ENCODE measurements around the gene LRSAM1. TPM values are rescaled to one million over a fixed set of nuclear protein-coding genes. Genes with fewer than 3 reads are reported as not detected.

The LRSAM1 gene
- total and polyA plus RNA-seq, 9 of the 15 experiments (the other 6 are each of a cell fraction or from before 2014, with no cell fraction given) = 0.07 to 16.2 (median 4.7) TPM

DNA sequence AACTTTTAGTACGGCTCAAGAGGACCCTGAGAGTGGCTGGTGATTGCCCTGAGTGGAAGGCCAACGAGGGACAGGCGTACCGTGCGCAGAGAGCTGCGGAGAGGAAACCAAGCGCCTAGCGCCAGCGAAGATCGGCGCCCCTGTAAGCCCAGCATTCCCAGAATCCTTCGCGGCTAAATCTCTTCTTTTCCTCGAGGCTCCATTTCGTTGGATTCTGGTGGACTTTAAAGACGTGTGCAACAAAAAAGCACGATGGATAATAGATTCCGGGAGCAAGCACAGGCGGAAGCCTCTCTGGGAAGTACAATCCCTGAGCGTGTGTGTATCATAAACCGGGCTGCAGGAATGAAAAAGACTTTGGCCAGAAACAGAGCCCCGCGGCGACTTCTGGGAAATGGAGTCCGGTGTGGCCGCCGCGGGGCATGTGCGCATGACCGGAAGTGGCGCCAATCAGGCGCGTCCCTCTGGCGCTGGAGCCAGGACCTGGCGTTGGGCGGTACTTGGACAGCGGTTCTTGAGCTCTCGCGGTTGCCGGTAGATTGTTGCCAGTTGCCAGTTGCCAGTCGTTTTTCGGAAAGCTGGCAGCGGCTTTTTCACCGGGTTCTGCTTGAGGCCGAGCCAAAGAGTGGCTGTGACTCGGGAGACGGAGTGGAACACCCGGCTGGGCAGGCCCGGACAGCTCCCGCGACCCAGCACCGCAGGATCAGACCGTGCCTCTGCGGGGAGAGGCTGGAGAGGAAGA lies 27.2 kb upstream of the LRSAM1 start, which contains the start of gene ZNF79 (continued):
- TF ChIP-seq, protein P1, sequence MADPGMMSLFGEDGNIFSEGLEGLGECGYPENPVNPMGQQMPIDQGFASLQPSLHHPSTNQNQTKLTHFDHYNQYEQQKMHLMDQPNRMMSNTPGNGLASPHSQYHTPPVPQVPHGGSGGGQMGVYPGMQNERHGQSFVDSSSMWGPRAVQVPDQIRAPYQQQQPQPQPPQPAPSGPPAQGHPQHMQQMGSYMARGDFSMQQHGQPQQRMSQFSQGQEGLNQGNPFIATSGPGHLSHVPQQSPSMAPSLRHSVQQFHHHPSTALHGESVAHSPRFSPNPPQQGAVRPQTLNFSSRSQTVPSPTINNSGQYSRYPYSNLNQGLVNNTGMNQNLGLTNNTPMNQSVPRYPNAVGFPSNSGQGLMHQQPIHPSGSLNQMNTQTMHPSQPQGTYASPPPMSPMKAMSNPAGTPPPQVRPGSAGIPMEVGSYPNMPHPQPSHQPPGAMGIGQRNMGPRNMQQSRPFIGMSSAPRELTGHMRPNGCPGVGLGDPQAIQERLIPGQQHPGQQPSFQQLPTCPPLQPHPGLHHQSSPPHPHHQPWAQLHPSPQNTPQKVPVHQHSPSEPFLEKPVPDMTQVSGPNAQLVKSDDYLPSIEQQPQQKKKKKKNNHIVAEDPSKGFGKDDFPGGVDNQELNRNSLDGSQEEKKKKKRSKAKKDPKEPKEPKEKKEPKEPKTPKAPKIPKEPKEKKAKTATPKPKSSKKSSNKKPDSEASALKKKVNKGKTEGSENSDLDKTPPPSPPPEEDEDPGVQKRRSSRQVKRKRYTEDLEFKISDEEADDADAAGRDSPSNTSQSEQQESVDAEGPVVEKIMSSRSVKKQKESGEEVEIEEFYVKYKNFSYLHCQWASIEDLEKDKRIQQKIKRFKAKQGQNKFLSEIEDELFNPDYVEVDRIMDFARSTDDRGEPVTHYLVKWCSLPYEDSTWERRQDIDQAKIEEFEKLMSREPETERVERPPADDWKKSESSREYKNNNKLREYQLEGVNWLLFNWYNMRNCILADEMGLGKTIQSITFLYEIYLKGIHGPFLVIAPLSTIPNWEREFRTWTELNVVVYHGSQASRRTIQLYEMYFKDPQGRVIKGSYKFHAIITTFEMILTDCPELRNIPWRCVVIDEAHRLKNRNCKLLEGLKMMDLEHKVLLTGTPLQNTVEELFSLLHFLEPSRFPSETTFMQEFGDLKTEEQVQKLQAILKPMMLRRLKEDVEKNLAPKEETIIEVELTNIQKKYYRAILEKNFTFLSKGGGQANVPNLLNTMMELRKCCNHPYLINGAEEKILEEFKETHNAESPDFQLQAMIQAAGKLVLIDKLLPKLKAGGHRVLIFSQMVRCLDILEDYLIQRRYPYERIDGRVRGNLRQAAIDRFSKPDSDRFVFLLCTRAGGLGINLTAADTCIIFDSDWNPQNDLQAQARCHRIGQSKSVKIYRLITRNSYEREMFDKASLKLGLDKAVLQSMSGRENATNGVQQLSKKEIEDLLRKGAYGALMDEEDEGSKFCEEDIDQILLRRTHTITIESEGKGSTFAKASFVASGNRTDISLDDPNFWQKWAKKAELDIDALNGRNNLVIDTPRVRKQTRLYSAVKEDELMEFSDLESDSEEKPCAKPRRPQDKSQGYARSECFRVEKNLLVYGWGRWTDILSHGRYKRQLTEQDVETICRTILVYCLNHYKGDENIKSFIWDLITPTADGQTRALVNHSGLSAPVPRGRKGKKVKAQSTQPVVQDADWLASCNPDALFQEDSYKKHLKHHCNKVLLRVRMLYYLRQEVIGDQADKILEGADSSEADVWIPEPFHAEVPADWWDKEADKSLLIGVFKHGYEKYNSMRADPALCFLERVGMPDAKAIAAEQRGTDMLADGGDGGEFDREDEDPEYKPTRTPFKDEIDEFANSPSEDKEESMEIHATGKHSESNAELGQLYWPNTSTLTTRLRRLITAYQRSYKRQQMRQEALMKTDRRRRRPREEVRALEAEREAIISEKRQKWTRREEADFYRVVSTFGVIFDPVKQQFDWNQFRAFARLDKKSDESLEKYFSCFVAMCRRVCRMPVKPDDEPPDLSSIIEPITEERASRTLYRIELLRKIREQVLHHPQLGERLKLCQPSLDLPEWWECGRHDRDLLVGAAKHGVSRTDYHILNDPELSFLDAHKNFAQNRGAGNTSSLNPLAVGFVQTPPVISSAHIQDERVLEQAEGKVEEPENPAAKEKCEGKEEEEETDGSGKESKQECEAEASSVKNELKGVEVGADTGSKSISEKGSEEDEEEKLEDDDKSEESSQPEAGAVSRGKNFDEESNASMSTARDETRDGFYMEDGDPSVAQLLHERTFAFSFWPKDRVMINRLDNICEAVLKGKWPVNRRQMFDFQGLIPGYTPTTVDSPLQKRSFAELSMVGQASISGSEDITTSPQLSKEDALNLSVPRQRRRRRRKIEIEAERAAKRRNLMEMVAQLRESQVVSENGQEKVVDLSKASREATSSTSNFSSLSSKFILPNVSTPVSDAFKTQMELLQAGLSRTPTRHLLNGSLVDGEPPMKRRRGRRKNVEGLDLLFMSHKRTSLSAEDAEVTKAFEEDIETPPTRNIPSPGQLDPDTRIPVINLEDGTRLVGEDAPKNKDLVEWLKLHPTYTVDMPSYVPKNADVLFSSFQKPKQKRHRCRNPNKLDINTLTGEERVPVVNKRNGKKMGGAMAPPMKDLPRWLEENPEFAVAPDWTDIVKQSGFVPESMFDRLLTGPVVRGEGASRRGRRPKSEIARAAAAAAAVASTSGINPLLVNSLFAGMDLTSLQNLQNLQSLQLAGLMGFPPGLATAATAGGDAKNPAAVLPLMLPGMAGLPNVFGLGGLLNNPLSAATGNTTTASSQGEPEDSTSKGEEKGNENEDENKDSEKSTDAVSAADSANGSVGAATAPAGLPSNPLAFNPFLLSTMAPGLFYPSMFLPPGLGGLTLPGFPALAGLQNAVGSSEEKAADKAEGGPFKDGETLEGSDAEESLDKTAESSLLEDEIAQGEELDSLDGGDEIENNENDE (IDR thresholded peaks at IDR 0.05; ENCODE audit: low read depth, low read length) = no peak
- TF ChIP-seq POLR3G (IDR thresholded peaks at IDR 0.05; ENCODE audit: extremely low read depth, insufficient read length, insufficient replicate concordance) (no peak), NUFIP1 (IDR thresholded peaks at IDR 0.05; ENCODE audit: partially characterized antibody) (no peak), MCM5 (IDR thresholded peaks at IDR 0.05; ENCODE audit: low read depth) (no peak), FOXP1 (CRISPR knock-in tag; IDR thresholded peaks at IDR 0.05) (no peak), ARHGAP35 (IDR thresholded peaks at IDR 0.05; ENCODE audit: partially characterized antibody) (no peak), TOE1 (IDR thresholded peaks at IDR 0.05; ENCODE audit: borderline replicate concordance) (no peak), TOE1 (CRISPR knock-in tag; IDR thresholded peaks at IDR 0.05; ENCODE audit: borderline replicate concordance, low read depth) (no peak), ZNF41 (CRISPR knock-in tag; conservative IDR thresholded peaks at IDR 0.05) (no peak), ARID2 (IDR thresholded peaks at IDR 0.05) (no peak), PRMT5 (CRISPR knock-in tag; IDR thresholded peaks at IDR 0.05) (no peak), CBX3 (IDR thresholded peaks at IDR 0.05; ENCODE audit: borderline replicate concordance in 1 of 2, low read length in 2 of 2) (0 out of 3 replicates have a peak, but pooled peaks of 1 of the 2 experiments have one; percentile 12), LCOR (CRISPR knock-in tag; IDR thresholded peaks at IDR 0.05) (peak; percentile 16; the same call in 1 of the 2 replicates)
- TF ChIP-seq, protein P2, sequence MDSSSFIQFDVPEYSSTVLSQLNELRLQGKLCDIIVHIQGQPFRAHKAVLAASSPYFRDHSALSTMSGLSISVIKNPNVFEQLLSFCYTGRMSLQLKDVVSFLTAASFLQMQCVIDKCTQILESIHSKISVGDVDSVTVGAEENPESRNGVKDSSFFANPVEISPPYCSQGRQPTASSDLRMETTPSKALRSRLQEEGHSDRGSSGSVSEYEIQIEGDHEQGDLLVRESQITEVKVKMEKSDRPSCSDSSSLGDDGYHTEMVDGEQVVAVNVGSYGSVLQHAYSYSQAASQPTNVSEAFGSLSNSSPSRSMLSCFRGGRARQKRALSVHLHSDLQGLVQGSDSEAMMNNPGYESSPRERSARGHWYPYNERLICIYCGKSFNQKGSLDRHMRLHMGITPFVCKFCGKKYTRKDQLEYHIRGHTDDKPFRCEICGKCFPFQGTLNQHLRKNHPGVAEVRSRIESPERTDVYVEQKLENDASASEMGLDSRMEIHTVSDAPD (CRISPR knock-in tag; IDR thresholded peaks at IDR 0.05) = no peak
- TF ChIP-seq, protein P3, sequence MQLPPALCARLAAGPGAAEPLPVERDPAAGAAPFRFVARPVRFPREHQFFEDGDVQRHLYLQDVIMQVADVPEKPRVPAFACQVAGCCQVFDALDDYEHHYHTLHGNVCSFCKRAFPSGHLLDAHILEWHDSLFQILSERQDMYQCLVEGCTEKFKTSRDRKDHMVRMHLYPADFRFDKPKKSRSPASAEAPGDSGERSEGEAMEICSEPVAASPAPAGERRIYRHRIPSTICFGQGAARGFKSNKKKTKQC (CRISPR knock-in tag; IDR thresholded peaks at IDR 0.05) = peak; percentile 23; the same call in 1 of the 2 replicates

Measured in K562 (cell line).